Fibroblast of mammary gland (primary cell): ENCODE results near the gene OPRL1.
A peak's percentile ranks its signal among the peaks of the same experiment; 100 is the strongest.

ENCODE experiments used
- DNase-seq: peaks from one replicate; pipeline ENCODE4 v3.0.0-alpha.2; 2010; ENCODE audit warnings: low read depth
- H3K4me3 ChIP-seq: 2 replicates; pipeline ENCODE4 v1.5.1; 2011; ENCODE audit warnings: low read depth, mild to moderate bottlenecking, low read length, moderate library complexity; ENCODE audit not compliant: control insufficient read depth
- TF ChIP-seq, protein P1 (sequence below): conservative IDR thresholded peaks from 2 replicates; pipeline ENCODE4 v1.5.1; 2011; ENCODE audit warnings: low read depth, low read length, inconsistent platforms; ENCODE audit not compliant: control insufficient read depth, insufficient read depth

Gene OPRL1

DNA sequence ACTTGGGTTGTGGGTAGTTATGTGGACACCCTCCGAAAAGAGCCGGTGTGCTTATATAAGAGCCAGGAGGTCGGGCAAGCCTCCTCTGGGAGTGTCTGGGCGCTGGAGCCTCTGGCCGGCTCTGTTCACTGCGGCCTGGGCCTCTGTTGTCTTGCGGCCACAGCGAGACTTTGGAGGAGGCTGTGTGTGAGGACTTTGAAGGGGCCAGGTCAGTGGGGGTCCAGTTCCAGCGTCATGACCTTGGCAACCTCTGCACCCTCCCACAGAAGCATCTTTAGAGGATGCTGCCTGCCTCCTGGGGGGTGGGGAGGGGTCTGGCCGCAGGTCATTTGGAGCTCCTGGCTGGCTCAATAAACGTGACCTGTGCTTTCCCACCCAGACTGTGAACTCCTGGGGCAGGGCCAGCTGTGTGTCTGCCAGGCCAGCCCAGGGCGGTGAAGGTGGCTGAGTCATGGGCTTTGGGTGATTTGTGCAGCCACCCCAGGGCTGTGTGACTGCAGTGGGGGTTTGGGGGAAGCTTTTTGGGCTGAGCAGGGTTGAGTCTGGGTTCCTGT is 15.7 kb upstream of the OPRL1 start:
- DNase-seq = peak; percentile 71
- TF ChIP-seq, protein P1, sequence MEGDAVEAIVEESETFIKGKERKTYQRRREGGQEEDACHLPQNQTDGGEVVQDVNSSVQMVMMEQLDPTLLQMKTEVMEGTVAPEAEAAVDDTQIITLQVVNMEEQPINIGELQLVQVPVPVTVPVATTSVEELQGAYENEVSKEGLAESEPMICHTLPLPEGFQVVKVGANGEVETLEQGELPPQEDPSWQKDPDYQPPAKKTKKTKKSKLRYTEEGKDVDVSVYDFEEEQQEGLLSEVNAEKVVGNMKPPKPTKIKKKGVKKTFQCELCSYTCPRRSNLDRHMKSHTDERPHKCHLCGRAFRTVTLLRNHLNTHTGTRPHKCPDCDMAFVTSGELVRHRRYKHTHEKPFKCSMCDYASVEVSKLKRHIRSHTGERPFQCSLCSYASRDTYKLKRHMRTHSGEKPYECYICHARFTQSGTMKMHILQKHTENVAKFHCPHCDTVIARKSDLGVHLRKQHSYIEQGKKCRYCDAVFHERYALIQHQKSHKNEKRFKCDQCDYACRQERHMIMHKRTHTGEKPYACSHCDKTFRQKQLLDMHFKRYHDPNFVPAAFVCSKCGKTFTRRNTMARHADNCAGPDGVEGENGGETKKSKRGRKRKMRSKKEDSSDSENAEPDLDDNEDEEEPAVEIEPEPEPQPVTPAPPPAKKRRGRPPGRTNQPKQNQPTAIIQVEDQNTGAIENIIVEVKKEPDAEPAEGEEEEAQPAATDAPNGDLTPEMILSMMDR = no peak
- peak overlapping the region; percentile 75 for H3K4me3 ChIP-seq

DNA sequence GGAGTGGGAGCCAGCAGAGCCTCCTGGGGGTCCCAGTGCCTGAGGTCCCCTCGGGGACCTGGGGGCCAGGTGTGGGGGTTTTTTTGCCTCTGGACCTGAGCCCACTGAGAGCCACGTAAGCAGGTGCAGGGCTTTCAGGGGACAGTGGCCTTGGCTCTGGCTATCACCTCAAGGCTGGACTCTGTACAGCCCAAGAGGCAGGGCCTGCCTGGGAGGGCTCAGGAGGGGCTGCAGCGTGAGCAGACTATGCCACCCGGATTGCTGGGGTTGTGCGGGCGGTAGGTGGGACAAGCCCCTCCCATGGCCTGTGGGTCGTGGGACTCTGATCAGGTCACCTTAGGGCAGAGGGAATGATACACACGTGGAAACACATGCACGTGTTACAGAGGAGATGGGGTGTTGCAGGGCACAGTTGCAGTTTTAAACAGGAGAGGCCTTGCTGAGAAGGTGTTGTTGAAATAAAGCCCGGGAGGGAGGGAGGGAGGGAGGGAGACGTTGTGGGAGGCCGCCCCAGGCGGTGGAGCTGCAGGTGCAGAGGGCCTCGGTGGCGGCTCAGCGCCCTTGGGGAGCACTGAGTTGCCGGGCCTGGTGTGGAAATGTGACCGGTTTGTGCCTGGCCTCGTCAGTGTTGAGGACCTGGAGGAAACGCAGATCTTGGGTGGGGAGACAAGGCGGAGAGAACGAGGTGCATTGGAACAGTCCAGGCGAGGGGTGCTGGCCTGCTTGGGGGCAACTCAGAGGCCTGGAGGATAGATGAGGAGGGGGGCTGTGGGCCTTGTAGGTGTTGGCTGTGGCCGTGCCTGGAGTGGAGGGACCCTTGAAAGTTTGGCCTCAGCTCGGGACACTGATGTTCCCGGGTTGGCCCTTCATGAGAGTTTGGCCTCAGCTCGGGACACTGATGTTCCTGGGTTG is 14.6 kb upstream of the OPRL1 start:
- TF ChIP-seq, protein P1 = no peak
- no peak for DNase-seq
- no peak overlapping the region for H3K4me3 ChIP-seq

DNA sequence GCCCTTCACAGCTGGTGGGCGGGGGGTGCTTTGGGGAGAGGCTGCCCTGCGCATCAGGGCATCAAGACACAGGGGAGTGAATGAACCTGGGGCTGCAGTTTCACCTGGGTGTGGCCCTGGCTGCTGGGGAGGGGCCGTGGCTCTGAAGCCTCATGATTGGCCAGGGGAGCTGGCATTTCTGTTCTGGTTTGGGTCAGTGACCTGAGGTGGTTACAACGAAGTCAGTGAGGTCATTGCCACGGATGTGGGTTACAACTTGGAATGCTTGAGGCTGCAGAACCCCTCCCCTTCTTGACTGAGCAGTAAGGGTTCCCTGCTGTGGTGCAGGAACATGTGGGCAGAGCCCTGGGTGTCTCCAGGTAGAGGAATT is 13.9 kb upstream of the OPRL1 start:
- TF ChIP-seq, protein P1 = no peak
- H3K4me3 ChIP-seq = no peak overlapping the region
- DNase-seq = peak; percentile 83

DNA sequence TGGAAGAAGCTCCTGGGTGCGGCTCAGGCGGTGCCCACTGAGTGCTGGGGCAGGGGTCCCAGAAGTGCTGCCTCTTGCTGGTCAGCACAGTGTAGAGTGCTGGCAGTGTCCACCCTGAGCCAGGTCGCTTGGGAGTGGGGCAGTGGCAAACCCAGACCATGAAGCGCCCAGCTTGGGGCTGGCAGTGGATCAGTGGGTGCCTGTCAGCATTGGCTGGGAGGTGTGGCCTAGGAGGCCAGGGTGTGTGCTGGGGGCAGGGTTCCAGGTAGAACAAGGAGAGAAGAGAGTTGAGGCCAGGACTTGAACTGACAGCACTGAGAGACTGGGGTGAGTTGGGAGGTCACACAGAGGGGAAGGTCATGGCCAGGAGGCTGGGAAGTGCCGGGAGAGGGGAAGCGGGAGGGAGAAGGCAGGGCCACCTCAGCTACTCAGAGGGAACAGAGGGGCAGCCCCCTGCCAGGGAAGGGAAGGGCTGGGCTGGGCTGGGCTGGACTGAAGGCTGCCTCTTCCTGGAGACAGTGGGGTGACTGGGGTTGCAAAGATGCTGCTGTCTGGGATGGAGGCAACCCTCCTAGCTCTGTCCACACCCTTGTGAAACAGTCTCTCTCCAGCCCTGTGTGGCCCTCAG is 12.8 kb upstream of the OPRL1 start:
- H3K4me3 ChIP-seq = no peak overlapping the region
- no peak for DNase-seq
- TF ChIP-seq, protein P1 = no peak

DNA sequence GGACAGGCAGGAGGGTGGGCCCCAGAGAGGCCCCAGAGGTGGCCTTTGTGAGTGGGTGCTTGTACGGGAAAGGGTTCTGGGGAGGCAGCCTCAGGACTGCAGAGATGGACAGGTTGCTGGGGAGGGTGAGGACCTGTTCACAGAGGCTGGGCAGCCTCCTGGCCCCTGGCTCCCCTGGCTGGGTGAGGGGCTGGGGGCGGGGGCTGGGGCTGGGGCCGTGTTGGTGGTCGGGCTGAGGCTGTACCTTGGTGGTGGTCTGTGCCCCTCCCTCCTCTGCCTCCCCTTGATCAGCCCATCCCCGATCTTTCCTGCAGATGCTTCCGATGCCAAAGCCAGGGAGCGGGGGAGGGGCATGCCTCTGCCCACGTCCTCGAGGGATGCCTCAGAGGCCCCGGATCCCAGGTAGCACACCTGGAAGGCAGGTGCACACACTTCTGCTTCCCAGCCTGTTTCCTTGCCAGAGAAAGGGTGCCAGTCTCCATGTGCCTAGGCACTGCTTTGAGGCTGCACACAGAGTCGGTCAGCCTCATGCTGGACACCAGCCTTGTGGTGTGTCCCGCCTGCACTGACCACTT is 12.1 kb upstream of the OPRL1 start:
- TF ChIP-seq, protein P1 = no peak
- no peak overlapping the region for H3K4me3 ChIP-seq
- DNase-seq = no peak

DNA sequence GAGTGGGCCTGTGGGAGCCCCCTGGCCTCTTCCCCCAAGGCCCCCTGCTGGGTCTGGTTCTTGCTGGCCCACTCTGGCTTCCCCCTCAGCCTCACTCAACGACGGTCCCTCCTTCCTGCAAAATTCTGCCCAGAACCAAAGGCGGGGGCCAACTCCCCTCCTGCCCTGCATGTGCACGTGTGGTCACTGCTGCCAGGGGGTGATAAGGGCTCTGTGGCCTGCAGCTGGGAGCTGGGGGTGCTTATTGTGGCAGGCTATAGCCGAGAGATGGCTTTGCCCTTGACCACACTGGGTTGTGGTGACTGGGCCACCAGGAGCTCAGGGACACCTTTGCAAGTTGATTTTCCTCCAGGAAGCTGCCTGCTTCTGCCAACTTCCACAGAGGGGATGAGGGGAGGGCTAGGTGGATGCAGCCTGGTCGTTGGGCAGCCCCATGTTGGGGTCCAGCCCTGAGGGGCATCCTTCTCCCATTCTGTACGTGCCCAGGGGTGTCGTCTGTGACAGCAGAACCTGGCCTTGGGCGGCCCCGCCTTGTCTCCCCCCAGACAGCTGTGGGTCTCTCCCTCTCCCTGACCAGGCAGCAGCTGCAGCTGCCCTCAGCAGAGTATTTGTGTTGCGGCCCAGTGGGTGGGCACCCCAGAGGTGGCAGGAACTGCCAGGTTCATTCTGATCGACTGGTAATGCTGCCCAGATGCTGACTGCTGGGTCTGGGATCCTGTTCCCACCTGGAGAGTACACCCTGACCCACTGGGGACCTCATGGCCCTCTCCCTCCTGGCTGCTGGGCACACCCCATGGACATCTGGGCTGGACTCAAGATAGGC is 11.3 kb upstream of the OPRL1 start:
- H3K4me3 ChIP-seq = no peak overlapping the region
- no peak for DNase-seq
- TF ChIP-seq, protein P1 = no peak
